DMS53 treated with DMSO at 0.1 percent for 48 hours (cell line): ENCODE measurements around the gene SPINDOC.
"Not testable (repeated sequence)": the region's sequence is repeated elsewhere in the genome, so short reads cannot be mapped to it uniquely, and the experiment has no call there.

Source experiments
- DNase-seq: peaks from one replicate; lab custom pipeline; 2025; ENCODE audit not compliant: unreplicated experiment; lab: John Stamatoyannopoulos, UW

The SPINDOC gene

GRCh38 chr11:63785823-63786222, 27.4 kb upstream of the SPINDOC start:
- no peak for DNase-seq

- DNase-seq: no peak
Observed at GRCh38 chr11:63791495-63792167, 21.6 kb upstream of the SPINDOC start.

- DNase-seq: no peak
Observed at GRCh38 chr11:63793161-63793560, 20.1 kb upstream of the SPINDOC start.

- DNase-seq: no peak
Observed at GRCh38 chr11:63795066-63795465, 18.2 kb upstream of the SPINDOC start.

- DNase-seq: no peak
Observed at GRCh38 chr11:63800921-63801320, 12.3 kb upstream of the SPINDOC start.

GRCh38 chr11:63802637-63803414, 10.4 kb upstream of the SPINDOC start:
- DNase-seq: peak; percentile 2

GRCh38 chr11:63804259-63804658, 9.0 kb upstream of the SPINDOC start:
- peak; percentile 42 for DNase-seq

- no peak for DNase-seq
Observed at GRCh38 chr11:63805844-63806415, 7.3 kb upstream of the SPINDOC start.

GRCh38 chr11:63810383-63810782, 2.9 kb upstream of the SPINDOC start:
- not testable (repeated sequence) for DNase-seq

- DNase-seq: no peak
Observed at GRCh38 chr11:63811522-63811921, 1.7 kb upstream of the SPINDOC start.

- peak; percentile 4 for DNase-seq
Observed at GRCh38 chr11:63813563-63814382, 517 bp downstream of the SPINDOC start.

GRCh38 chr11:63814383-63814736, 1.1 kb downstream of the SPINDOC start:
- no peak for DNase-seq

- DNase-seq: no peak
Observed at GRCh38 chr11:63816166-63816565, 2.9 kb downstream of the SPINDOC start.

- no peak for DNase-seq
Observed at GRCh38 chr11:63816732-63817131, 3.5 kb downstream of the SPINDOC start.

GRCh38 chr11:63817758-63818498, 4.7 kb downstream of the SPINDOC start:
- DNase-seq: no peak

GRCh38 chr11:63818609-63819008, 5.4 kb downstream of the SPINDOC start:
- DNase-seq: no peak

GRCh38 chr11:63821411-63821810, 8.2 kb downstream of the SPINDOC start:
- no peak for DNase-seq

GRCh38 chr11:63826471-63827190, 13.4 kb downstream of the SPINDOC start:
- DNase-seq: no peak

GRCh38 chr11:63829823-63830489, 16.7 kb downstream of the SPINDOC start:
- DNase-seq: no peak

GRCh38 chr11:63831326-63831725, 18.1 kb downstream of the SPINDOC start:
- DNase-seq: no peak
